GM10266 (cell line): Measurements from ENCODE around the gene FCN3.
A peak's percentile ranks its signal among the peaks of the same experiment; 100 is the strongest.

Source experiments
- DNase-seq: peaks from one replicate; pipeline ENCODE4 v3.0.0; 2012; ENCODE audit errors: extremely low spot score
- CTCF ChIP-seq: IDR thresholded peaks from 2 replicates; pipeline ENCODE4 v1.5.1; 2012; ENCODE audit warnings: mild to moderate bottlenecking, low read depth; ENCODE audit not compliant: control insufficient read depth, insufficient read depth; ENCODE audit errors: missing control alignments

Gene FCN3

GRCh38 chr1:27348861-27349783 lies 25.5 kb downstream of the FCN3 start:
- no peak for TF ChIP-seq CTCF
- peak; percentile 27 for DNase-seq

GRCh38 chr1:27346991-27347624 lies 27.5 kb downstream of the FCN3 start:
- TF ChIP-seq CTCF, result no peak
- DNase-seq, result no peak

GRCh38 chr1:27346357-27346756 lies 28.3 kb downstream of the FCN3 start:
- no peak for DNase-seq
- TF ChIP-seq CTCF, result no peak

GRCh38 chr1:27345272-27345671 lies 29.4 kb downstream of the FCN3 start:
- DNase-seq, result no peak
- no peak for TF ChIP-seq CTCF

GRCh38 chr1:27343639-27344025 lies 31.0 kb downstream of the FCN3 start:
- no peak for DNase-seq
- no peak for TF ChIP-seq CTCF

- TF ChIP-seq CTCF, result no peak
- no peak for DNase-seq
These were observed 31.6 kb downstream of the FCN3 start for GRCh38 chr1:27342778-27343638.
